ENCODE data around the gene MAPKAPK2.

MAPKAPK2 gene

GRCh38 chr1:206717674-206717989 is 32.9 kb downstream of the MAPKAPK2 start:
- no peak for DNase-seq

GRCh38 chr1:206719169-206719839 is 34.6 kb downstream of the MAPKAPK2 start:
- no peak for DNase-seq

- DNase-seq, result no peak
Observed at GRCh38 chr1:206721454-206721853, 36.7 kb downstream of the MAPKAPK2 start.

- DNase-seq, result no peak
Observed at GRCh38 chr1:206722751-206723461, 38.2 kb downstream of the MAPKAPK2 start.

DNA sequence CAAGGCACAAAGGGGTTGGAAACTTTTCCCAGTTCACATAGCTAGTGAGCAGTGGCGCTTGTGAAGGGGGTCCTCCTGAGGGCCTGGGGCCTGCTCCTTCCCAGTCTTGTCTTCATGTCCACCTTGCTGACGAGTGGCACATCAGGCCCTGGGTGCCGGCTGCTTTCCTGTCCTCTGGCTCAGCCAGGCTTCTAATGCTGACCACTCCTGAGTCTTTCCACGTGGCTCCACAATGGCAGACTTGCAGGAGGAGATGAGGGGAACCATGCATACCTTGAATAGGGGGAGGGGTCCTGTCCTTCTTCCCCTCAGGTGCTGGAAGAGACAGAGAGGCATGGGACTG is 38.7 kb downstream of the MAPKAPK2 start:
- DNase-seq, result no peak

- DNase-seq, result peak in 1 of 56 donors; percentile 10
Observed at GRCh38 chr1:206723805-206724472, 39.2 kb downstream of the MAPKAPK2 start.

DNA sequence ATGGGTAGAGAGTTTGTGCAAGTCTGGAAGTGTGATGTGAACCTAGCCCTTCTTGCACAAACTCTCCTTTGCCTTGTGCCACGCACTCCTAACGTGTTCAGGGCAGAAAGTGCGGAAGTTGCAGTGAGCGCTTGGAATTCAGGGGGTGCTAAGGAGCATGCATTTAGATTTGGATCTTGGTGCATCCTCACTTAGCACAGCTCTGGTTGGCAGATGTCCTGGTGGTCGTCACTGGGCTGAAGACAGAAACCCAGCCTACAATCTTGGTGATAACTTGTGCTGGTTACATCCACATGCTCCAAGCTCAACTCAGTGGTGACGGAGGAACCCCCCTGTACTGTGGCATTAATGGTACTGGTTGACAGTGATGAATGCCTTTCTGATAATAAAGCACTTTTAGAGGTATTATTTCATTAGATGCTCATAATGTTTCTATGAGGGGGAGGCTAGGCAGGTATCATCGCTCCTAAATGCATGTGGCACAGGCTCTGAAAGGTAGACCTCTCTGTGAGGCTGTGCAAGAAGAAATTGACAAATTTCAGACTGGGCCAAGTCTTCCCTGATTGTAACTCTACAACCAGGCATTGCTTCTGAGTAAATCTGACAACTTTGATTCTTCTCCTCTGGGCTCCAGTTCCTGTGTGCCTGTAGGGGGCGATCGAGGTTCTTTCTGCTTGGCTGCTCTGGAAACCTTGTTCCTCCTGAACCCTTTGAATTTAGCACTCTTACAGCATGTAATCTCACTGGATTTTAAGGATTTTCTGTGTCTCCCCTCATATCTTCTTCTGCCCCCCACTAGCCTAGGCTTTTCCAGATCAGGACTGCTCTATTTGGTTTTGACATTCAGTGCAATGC is 40.6 kb downstream of the MAPKAPK2 start:
- DNase-seq, result peak in 9 of 56 donors; percentile 9 to 53 (median 19)

- DNase-seq, result peak in 1 of 56 donors; percentile 14
Observed at GRCh38 chr1:206727981-206728696, 43.4 kb downstream of the MAPKAPK2 start.

GRCh38 chr1:206728697-206728987 is 43.9 kb downstream of the MAPKAPK2 start:
- no peak for DNase-seq

- DNase-seq, result no peak
Observed at GRCh38 chr1:206729050-206729449, 44.3 kb downstream of the MAPKAPK2 start.

- no peak for DNase-seq
Observed at GRCh38 chr1:206729507-206729906, 44.8 kb downstream of the MAPKAPK2 start.

GRCh38 chr1:206732508-206732907 is 47.8 kb downstream of the MAPKAPK2 start:
- DNase-seq, result no peak

- no peak for DNase-seq
Observed at GRCh38 chr1:206732992-206733391, 48.3 kb downstream of the MAPKAPK2 start.

DNA sequence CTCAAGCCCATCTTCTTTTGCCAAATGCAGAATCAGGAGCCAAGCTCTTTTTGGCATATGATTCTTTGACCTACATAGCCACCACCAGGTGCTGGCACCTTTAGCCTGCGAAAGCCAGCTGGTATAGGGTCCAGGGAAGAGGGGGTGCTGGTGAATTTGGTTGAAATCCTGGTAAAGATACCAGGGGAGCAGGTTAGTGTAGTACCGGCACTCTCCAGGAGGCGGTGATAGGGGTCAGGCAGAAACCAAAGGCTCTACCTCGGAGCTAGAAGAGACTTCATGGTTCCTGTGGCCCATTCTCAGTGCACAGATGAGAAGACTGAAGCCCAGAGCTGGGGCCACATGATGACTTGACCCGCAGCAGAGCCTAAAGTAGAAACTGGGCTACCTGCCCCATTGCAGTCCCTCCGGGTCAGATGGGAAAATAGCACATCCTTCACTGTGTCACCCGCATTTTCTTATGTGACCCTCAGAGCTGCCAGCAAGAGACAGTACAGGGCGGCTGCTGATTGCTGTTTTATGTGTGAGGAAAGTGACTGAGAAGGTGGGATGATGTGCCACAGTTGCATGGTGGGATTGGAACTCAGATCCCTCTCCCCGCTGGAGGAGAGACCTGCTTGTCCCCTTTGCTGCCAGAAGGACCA is 49.9 kb downstream of the MAPKAPK2 start:
- peak in 7 of 56 donors; percentile 4 to 32 (median 17) for DNase-seq

GRCh38 chr1:206735553-206736031 is 50.9 kb downstream of the MAPKAPK2 start:
- DNase-seq, result peak in 2 of 56 donors; percentile 12 to 36

- no peak for DNase-seq
Observed at GRCh38 chr1:206736878-206737728, 52.4 kb downstream of the MAPKAPK2 start.

- DNase-seq, result no peak
Observed at GRCh38 chr1:206737729-206738201, 53.1 kb downstream of the MAPKAPK2 start.

- DNase-seq, result no peak
Observed at GRCh38 chr1:206738370-206739366, 54.0 kb downstream of the MAPKAPK2 start.

All from nucleus accumbens (tissue), 56 donors.